Amniotic stem cell (primary cell): ENCODE measurements around the gene BMP7.
"Not testable (repeated sequence)": the region's sequence is repeated elsewhere in the genome, so short reads cannot be mapped to it uniquely, and the experiment has no call there.

Experiments used
- DNase-seq: peaks from one replicate; lab custom pipeline; 2025; lab: John Stamatoyannopoulos, UW

Gene BMP7

DNA sequence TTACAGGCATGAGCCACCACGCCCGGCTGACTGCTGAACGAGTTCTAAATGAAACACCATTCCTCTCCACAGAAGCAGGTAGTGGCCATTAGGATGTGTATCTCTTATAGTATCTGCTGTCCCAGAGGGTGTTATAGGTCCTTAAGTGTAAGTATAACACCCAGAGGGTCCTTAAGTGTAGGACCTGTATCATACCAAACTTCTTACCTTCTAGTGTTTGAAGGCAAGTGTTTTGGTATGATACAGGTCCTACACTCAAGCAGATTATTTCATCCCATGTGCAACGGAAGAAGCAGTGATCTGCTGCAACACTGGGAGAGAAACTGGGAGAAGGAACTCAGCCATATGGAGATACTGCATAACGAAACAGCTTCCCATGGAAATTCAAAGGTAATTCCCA is 17.4 kb downstream of the BMP7 start:
- DNase-seq: no peak

GRCh38 chr20:57248132-57248797 is 18.2 kb downstream of the BMP7 start:
- DNase-seq: no peak

GRCh38 chr20:57247292-57247965 is 19.0 kb downstream of the BMP7 start:
- DNase-seq: no peak

DNA sequence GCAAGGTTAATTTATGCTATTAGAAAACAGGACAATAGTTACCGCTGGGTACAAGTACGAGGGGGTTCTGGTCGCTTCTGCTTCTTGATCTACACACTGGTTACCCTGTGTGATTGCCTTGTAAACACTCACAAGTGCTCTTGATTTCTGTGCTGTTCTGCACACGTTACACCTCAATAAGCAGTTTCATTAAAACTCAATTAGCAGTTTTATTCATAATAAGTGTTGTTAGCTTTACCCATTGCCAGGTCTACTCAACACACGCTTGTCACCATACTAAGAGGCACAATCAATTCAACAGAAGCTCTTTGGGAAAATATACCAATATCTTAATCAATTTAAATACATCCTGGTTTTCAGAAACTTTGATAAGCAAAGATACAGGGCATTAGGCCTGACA is 20.4 kb downstream of the BMP7 start:
- DNase-seq: no peak

DNA sequence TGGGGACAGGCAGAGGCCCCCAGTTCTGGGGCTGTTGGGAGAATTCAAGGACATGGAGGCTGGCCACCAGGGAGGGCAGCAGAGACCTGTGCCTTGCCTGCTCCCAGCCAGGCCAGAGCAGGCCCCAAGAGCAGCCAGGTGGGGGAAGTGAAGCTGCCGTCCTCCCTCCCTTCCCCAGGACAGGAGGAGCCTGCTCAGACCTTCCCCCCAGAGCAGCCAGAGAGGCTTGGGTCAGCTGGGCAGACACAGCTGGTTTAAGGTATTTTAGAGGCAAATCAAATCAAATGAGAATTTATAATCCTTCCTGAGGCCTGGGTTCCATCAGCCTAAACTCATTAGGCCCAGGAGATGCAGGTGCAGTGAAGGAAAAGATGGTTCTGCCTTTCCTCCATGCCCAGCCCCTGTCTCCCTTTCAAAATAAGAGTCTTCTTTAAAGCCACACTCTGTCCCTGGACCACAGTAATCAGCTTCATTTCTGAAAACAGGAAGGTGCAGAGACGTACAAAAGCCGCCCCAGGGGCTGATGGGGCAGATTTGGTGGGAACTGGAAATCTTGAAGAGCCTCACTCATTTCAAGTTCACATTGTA is 21.7 kb downstream of the BMP7 start:
- no peak for DNase-seq

GRCh38 chr20:57244221-57244585 is 22.2 kb downstream of the BMP7 start:
- no peak for DNase-seq

- DNase-seq: no peak
Observed at GRCh38 chr20:57243480-57244220, 22.8 kb downstream of the BMP7 start.

GRCh38 chr20:57242414-57242813 is 24.0 kb downstream of the BMP7 start:
- DNase-seq: no peak

GRCh38 chr20:57241363-57241991 is 25.0 kb downstream of the BMP7 start:
- DNase-seq: no peak

GRCh38 chr20:57240581-57241362 is 25.7 kb downstream of the BMP7 start:
- DNase-seq: no peak

DNA sequence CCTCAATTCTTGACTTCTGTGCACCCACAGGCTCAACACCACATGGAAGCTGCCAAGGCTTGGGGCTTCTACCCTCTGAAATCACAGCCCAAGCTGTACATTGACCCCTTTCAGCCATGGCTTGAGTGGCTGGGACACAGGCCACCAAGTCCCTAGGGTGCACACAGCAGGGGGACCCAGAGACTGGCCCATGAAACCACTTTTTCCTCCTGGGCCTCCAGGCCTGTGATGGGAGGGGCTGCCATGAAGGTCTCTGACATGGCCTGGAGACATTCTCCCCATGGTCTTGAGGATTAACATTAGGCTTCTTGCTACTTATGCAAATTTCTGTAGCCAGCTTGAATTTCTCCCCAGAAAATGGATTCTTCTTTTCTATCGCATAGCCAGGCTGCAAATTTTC is 26.7 kb downstream of the BMP7 start:
- DNase-seq: not testable (repeated sequence)

- not testable (repeated sequence) for DNase-seq
Observed at GRCh38 chr20:57239324-57239723, 27.1 kb downstream of the BMP7 start.

- no peak for DNase-seq
Observed at GRCh38 chr20:57238089-57238488, 28.4 kb downstream of the BMP7 start.

GRCh38 chr20:57237585-57237953 is 28.9 kb downstream of the BMP7 start:
- no peak for DNase-seq

DNA sequence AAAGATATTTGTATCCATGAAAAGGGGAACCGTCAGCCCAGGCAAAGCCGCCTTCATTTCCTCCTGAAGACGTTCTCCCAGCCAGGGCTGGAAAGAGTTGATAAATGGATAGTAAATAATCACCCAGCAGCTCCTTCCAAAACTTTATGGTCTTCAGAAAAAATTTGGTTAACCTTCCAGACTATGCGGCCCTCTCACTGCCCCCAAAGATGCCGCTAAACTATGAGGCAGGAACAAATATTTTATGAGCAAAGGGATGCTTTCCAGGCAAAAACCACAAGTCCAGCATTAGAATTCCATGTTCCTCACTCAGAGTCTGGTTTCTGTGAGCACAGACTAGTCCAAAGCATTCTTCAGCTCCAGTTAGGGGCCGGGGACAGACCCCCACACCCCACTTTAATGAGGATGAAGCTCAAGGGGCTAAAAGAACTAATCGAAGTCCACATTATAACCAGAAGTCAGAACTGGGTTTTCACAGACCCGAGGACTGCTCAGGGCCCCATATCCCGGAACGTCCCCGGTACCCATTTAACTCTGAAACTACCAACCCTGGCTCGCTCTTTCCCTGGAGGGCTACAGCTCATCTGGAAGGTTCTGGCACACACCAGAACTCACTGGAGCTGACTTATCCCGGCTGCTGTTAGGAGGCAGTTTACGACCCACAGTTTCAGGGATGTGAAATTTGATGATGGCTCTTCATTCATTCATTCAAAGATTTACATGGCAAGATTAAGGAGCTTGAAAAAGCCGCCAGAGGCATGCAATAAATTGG is 29.4 kb downstream of the BMP7 start:
- no peak for DNase-seq

DNA sequence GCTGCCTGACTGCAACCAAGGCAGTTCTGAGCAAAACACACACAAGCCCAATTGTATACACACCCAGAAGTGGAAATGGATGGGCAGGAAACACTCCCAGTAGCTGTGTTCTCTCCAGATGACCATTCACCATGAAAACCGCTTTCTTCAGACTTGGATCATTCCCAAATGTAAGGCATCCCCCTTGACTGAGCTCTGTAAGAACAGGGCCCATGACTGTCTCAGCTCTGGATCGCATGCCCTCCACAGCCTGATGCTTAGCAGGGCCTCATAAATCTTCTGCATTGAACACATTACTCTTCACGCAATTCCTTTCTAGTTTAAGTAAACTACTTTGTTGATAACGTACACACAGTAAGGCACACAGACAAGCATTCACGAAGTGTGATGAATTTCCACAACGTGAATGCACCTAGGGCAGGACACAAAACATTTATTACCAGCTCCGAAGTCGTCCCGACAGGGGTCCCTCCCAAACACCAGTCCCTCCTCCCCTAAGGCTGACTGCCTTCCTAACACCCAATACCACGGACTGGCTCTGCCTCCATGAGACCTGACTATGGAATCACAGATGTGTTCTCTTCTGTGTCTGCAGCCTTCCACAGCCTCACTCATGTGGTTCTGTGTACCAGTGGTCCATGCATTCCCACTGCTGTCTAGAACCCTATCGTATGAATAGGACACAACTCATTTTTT is 31.7 kb downstream of the BMP7 start:
- no peak for DNase-seq

DNA sequence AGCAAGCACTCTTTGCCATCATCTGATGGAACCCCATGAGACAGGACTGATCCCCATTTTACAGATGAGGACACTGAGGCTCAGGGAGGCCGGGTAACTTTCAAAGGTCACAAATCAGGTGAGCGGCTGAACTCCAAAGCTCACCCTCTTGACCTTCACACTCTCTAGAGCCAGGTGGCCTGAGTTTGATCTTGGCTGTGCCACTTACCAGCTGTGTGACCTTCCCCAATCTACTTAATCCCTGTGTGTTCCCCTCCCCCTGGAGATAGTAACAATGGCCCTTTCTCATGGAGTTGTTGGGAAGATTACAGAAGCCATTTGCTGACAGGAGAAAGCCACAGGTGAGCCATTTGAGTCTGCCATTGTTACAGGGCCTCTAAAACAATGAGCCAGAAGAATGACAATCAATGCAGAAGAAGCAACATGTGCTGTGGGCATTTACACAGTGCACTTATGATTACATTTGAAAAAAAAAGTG is 34.5 kb downstream of the BMP7 start:
- DNase-seq: no peak

DNA sequence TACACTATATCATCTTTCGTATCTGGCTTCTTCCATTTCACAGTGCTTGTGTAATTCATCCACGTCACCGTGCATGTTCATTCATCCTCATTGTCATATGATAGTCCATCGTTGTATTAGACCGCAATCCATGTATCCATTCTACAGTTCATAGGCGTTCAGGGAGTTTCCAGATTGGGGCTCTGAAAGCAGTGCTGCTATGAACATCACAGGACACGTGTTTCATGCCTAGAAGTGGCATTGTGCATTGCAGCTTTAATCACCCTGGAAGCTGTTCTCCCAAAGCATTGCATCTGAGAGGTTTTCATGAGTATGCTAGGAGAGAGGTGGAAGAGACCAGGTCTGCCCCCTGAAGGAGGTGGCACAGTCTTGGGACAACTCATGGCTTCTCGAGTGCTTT is 35.3 kb downstream of the BMP7 start:
- no peak for DNase-seq

DNA sequence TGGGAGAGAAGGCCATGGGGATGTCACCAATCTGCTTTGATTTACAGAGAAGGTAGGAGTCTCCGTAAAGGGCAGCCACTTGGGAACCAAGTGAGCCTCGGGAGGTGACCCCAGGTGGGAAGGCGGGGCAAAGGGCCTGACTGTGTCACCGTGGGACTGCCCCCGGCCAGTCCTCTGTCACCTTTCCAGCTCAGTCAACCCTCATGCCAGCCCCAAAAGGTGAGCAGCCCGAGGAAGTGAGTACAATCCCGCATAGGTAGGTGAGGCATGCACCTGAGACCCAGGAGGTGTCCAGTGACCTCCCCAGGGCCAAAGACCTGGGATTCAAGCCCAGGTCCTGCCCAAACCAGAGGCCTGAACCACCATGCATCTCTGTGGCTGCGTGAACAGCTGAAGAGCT is 36.2 kb downstream of the BMP7 start:
- no peak for DNase-seq

GRCh38 chr20:57229490-57229889 is 37.0 kb downstream of the BMP7 start:
- DNase-seq: no peak
